ENCODE measurements around the gene SOCS1.

SOCS1 gene

GRCh38 chr16:11245222-11245737, 10.7 kb downstream of the SOCS1 start:
- DNase-seq (ENCODE audit: low spot score) = no peak

GRCh38 chr16:11242658-11243057, 13.3 kb downstream of the SOCS1 start:
- no peak for DNase-seq (ENCODE audit: low spot score)

GRCh38 chr16:11241480-11242204, 14.4 kb downstream of the SOCS1 start:
- DNase-seq (ENCODE audit: low spot score) = no peak

- no peak for DNase-seq (ENCODE audit: low spot score)
Measured at GRCh38 chr16:11240636-11241473, 15.1 kb downstream of the SOCS1 start.

GRCh38 chr16:11239644-11240632, 16.1 kb downstream of the SOCS1 start:
- no peak for DNase-seq (ENCODE audit: low spot score)

GRCh38 chr16:11238272-11239202, 17.5 kb downstream of the SOCS1 start:
- DNase-seq (ENCODE audit: low spot score) = no peak

- DNase-seq (ENCODE audit: low spot score) = no peak
Measured at GRCh38 chr16:11236461-11237254, 19.3 kb downstream of the SOCS1 start.

- no peak for DNase-seq (ENCODE audit: low spot score)
Measured at GRCh38 chr16:11235703-11235991, 20.4 kb downstream of the SOCS1 start.

- no peak for DNase-seq (ENCODE audit: low spot score)
Measured at GRCh38 chr16:11234884-11235702, 20.9 kb downstream of the SOCS1 start.

- no peak for DNase-seq (ENCODE audit: low spot score)
Measured at GRCh38 chr16:11233727-11234376, 22.2 kb downstream of the SOCS1 start.

- no peak for DNase-seq (ENCODE audit: low spot score)
Measured at GRCh38 chr16:11232852-11233726, 22.9 kb downstream of the SOCS1 start.

- DNase-seq (ENCODE audit: low spot score) = no peak
Measured at GRCh38 chr16:11232302-11232851, 23.6 kb downstream of the SOCS1 start.

GRCh38 chr16:11231367-11231970, 24.5 kb downstream of the SOCS1 start:
- no peak for DNase-seq (ENCODE audit: low spot score)

- DNase-seq (ENCODE audit: low spot score) = no peak
Measured at GRCh38 chr16:11229906-11230305, 26.1 kb downstream of the SOCS1 start.

- DNase-seq (ENCODE audit: low spot score) = no peak
Measured at GRCh38 chr16:11229432-11229831, 26.6 kb downstream of the SOCS1 start.

GRCh38 chr16:11225677-11226549, 30.1 kb downstream of the SOCS1 start:
- no peak for DNase-seq (ENCODE audit: low spot score)
